NOMO-1 treated with DMSO at 0.1 percent for 48 hours (cell line): Measurements from ENCODE around the gene CETP.

ENCODE experiments used
- DNase-seq: peaks from one replicate; lab custom pipeline; 2025; ENCODE audit not compliant: unreplicated experiment; lab: John Stamatoyannopoulos, UW

Gene CETP

GRCh38 chr16:57019746-57020145 lies 58.0 kb downstream of the CETP start:
- no peak for DNase-seq

- no peak for DNase-seq
Observed at GRCh38 chr16:57020651-57021050, 58.9 kb downstream of the CETP start.

- no peak for DNase-seq
Observed at GRCh38 chr16:57021757-57022156, 60.0 kb downstream of the CETP start.

GRCh38 chr16:57022445-57022844 lies 60.7 kb downstream of the CETP start:
- DNase-seq = no peak

GRCh38 chr16:57023541-57024249 lies 61.9 kb downstream of the CETP start:
- DNase-seq = no peak

- peak; percentile 19 for DNase-seq
Observed at GRCh38 chr16:57024894-57025680, 63.3 kb downstream of the CETP start.

GRCh38 chr16:57025941-57026777 lies 64.4 kb downstream of the CETP start:
- DNase-seq = no peak

GRCh38 chr16:57026778-57027062 lies 65.0 kb downstream of the CETP start:
- DNase-seq = no peak

GRCh38 chr16:57027067-57027466 lies 65.3 kb downstream of the CETP start:
- DNase-seq = no peak

- DNase-seq = no peak
Observed at GRCh38 chr16:57028086-57028485, 66.3 kb downstream of the CETP start.

- no peak for DNase-seq
Observed at GRCh38 chr16:57029161-57030160, 67.7 kb downstream of the CETP start.

GRCh38 chr16:57030346-57030902 lies 68.7 kb downstream of the CETP start:
- DNase-seq = no peak

GRCh38 chr16:57031156-57031555 lies 69.4 kb downstream of the CETP start:
- DNase-seq = no peak

GRCh38 chr16:57032346-57032745 lies 70.6 kb downstream of the CETP start:
- DNase-seq = no peak

GRCh38 chr16:57032931-57033330 lies 71.2 kb downstream of the CETP start:
- no peak for DNase-seq
